Measurements from ENCODE around the gene GALNT10.

Gene GALNT10

DNA sequence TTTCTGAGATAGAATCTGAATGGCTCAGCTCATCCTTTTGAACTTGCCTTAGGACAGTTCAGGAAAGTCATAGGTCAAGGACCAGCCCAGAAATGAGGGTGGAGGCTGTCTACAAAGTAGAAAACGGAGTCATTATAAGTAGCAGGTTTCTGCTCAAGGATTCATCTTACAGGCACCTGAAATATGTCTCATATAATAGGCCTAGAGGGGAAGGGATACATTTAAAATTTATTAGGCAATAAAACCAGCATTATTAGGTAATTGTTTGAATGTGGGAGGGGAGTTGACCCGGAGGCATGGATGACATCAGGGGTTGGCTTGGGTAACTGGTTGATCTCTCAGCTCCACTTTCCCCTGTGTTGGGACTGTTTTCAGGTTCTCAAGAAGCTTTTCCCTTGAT, 11.9 kb upstream of the GALNT10 start:
- DNase-seq (ENCODE audit: low spot score), result no peak

DNA sequence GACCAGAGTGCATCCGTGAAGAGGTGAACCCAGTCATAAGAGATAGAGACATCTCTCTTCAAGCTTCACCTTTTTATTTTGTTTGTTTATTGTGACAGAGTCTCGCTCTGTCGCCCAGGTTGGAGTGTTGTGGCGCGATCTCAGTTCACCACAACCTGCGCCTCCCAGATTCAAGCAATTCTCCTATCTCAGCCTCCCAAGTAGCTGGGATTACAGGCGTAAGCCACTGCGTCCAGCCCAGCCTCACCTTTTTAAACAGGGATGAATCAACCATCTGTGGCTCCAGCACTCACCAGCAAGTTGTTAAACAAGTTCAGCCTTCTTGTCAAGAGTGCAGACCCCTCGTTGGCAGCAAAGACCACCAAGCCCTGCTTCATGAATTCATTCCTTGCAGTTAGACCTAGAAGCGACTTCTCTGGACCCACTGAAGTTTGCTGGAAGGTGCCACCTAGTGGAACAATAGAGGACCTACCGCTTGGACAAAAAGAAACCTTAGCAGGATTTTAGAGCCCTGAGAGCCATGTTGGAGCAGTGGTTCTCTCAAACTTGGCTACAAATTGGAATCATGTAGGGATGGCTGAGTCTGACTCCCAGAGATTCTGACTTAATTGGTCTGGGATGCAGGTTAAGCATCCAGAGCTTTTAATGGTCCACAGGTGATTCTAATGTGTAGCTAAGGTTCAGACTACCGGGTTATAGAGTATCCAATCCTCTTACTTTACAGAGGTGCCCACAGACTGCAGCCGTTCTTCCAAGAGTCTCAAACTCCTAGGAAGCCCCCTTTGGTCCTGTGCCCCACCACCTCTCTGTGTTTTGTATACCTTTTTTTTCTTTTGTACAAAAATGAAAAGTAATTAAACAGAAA, 10.5 kb upstream of the GALNT10 start:
- peak; percentile 49 for DNase-seq (ENCODE audit: low spot score)

DNA sequence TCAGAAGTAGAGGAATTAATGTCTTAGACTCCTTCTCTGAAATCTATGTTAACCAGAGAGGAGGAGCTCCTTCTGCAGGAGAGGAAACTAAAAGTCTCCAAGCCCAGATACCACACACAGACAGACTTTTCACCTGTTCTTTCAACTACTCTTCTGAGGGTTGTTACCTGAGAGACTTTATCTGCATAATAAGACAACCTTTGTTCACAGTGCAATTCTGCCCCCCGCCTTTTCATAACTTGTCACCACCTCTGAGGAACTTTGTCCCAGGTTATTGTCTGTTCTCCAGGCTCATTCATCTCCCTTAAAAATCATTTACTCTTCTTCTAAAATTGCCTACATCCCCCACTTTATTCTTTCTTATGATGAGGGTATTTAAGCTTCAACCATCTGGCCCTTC, 9.4 kb upstream of the GALNT10 start:
- no peak for DNase-seq (ENCODE audit: low spot score)

DNA sequence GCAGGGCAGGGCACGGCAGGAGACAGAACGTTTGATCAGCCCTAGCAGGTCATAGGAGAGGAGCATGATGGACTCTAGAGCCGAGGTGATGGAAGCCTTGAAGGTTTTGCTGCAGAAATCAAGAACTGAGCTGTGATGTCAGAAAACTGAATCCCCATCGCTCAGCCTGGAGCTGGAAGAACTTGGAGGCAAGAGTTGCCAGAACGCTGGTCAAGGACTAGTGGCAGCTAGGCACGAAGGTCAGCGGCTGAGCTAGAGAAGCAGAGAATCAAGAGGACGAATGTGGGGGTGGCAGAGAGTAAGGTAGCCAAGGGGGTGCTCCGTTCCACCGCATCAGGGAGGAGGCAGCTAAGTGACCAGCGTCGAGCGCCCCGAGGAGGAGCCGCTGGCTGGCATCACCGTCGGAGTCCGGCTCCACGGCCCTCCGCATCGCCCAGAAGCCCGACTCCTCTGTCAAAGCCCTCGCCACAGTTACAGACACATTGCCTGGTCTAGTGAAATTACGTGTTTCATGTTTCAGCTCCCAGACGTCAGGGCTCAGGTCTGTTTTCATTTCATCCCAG, 1.2 kb upstream of the GALNT10 start:
- DNase-seq (ENCODE audit: low spot score), result no peak

DNA sequence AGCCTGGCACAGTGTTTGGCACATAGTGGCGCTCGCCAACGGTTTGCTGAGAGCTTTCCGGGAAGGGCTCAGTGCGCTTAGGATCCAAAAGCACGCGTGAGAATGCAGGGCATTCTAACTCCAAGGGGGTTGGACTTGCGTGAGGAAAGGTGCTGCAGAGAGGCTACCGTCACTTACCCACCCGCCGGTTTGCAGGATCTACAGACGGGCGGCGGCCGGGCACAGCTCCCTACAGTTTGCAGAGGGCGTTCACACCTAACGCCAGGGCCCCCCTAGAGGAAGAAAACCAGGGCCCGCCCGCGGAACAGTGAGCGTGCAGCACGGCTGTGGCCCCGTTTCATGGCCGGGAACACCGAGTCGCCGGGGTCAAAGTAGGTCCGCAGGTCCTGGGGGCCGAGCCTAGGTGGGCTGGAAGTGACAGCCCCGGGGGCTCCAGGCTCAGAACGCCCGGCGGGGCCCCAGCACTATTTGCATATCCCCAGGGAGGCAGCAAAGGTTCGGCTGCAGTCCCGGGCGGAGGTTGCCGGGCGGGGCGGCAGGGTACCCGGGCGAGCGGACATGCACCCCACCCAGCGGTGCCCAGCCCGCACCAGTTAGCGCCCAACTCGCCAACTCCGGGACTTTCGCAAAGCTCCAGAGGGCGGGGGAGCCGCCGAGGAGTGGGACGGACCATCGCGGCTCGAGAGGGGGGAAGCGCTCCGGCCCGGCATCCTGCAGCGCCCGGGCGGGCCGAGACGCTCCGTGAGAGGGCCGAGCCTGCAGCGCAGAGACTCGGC, 526 bp upstream of the GALNT10 start:
- peak; percentile 71 for DNase-seq (ENCODE audit: low spot score)

DNA sequence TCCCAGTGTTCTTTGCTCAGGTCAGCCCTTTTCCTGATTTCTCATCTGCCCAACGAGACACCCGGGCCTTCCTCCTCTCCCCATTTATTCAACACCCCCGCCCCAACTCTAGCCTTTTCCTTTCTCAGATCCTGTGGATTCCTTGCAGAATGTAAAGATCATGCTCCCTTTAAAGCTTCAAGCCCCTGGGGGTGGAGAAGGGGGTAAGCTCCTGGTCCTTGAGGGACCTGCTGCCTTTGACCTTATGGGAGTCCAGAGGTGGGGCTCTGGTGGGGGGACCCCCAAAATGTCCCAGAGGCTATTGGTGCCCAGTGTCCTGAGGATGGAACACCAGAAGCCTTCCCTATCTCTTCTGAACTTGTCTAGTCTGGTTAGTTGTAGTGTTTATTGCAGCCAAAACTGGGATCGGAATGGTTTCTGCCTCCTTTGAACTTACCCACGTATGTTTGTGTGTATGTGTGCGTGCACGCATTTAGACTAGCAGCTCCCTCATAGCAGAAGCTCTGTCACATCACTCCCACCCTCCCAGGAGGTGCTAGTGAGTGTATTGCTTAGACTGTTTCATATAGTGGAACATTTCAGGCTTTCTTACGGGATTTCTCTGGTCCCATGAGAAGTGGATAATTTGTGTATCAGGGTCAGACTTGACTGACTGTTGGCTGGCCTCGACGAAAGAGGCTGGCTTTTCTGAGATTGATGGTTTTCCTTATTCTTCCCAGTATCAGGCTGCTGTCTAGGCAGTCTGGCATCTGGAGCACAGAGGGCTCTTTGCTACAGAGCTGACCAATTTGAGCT, 1.1 kb downstream of the GALNT10 start:
- no peak for DNase-seq (ENCODE audit: low spot score)

GRCh38 chr5:154193283-154193682, 2.8 kb downstream of the GALNT10 start:
- no peak for DNase-seq (ENCODE audit: low spot score)

- no peak for DNase-seq (ENCODE audit: low spot score)
Observed at GRCh38 chr5:154193701-154194121, 3.2 kb downstream of the GALNT10 start.

GRCh38 chr5:154194345-154195329, 4.1 kb downstream of the GALNT10 start:
- DNase-seq (ENCODE audit: low spot score), result no peak

GRCh38 chr5:154196281-154196680, 5.7 kb downstream of the GALNT10 start:
- no peak for DNase-seq (ENCODE audit: low spot score)

- no peak for DNase-seq (ENCODE audit: low spot score)
Observed at GRCh38 chr5:154196955-154197652, 6.6 kb downstream of the GALNT10 start.

DNA sequence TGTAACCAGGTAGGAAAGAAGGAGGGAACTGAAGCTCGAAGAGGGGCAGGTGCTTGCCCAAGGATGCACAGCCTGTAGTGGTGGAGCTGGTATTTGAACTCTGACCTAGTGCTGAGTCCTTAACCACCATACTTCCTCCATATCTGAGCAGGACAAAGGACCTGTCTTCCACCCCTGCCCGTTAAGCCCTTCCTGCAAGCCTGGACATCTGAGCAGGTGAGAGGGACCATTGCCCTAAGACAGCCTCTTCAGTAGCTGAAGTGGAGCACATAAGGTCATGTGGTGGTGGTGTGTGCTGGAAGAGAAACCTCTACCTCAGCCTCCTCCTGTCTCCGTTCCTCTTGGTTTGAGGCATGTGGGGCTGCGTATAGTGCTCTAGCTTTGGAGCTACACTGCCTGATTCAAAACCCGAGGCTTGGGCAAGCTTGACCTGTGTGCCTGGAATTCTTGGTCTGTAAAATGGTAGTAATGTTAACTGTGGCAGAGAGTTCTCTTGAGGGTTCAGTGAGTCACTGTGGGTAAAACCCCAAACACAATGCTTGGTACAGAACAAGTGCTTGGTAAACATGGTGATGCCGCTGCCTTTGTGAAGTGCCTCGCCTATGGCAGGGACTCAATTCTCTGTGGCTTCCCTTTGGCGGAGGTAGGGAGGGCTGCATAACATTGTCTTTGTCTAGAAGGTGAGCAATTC, 7.4 kb downstream of the GALNT10 start:
- DNase-seq (ENCODE audit: low spot score), result no peak

DNA sequence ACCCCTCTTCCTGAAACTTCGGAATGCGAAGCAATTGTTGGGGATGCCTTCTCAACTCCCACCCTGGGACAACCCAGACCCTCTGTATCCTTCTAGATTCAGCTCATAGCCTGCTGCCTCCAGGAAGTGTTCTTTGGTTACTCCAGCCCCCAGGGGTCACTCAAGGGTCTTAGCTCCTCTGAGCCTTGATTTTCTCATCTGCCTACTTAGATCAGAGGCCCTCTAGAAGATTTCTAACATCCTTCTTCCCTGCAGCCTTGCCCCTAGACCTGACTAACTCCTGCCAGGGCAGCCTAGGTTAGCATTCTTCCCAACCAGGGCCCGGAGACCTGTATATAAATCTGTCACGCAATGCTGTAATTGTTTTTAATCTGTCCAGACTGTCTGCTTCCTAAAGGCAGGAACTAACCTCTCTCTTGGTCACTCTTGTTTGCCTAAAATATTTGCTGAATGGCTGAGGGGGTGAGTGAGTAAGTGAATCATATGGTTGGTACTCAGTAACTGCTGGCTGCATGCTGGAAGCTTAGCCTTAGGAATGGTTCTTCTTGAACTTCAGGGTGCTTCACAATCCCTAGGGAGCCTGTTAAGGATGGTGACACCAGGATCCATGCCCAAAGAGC, 8.2 kb downstream of the GALNT10 start:
- DNase-seq (ENCODE audit: low spot score), result no peak

DNA sequence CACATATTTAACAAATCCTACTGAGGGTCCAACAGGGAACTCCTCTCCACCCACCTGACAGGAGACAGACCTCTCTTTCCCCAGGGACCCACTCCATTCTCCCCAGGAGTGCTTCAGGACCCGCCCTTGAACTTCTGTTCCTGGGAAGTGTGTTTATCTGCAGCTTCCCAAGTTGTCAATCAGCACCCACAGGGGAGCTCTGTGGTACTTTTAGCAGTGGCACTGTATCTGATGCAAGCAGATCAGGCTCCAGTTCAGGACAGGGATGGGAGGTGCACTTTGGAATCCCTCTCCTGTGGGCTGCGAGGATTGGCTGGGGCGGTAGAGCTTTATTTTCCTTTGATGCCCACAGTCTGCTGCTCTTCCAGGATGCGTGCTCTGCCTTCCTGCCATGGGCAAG, 8.7 kb downstream of the GALNT10 start:
- no peak for DNase-seq (ENCODE audit: low spot score)

DNA sequence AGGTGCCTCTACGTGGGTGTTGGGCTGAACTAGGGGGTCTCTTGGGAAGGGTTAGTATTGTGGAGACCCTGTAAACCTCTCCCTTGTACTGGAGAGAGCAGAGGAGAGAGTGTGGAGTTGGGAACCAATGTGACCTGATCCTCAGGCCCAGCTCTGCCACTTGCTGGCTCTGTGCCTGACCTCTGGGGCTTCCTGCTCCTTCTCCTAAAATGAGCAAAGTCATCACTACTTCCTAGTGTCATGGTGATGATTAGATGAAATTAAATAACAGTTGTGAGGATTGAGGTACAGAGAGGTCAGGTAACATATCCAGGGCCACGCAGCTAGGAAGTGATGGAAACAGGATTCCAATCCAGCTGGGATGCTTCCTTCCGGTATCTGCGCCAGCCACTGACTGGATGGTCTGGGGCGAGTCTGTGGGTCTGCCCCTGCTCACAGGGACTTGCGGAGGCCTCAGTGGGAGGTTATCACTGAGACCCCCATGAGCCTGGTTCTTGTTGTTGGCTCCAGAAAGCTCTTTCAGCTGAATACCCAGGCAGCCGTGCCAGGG, 9.2 kb downstream of the GALNT10 start:
- DNase-seq (ENCODE audit: low spot score), result no peak

GRCh38 chr5:154200221-154200620, 9.7 kb downstream of the GALNT10 start:
- DNase-seq (ENCODE audit: low spot score), result no peak

- no peak for DNase-seq (ENCODE audit: low spot score)
Observed at GRCh38 chr5:154201108-154201769, 10.7 kb downstream of the GALNT10 start.
